GM23338 (cell line): ENCODE results near the gene ZBTB22. TPM values are rescaled to one million over a fixed set of nuclear protein-coding genes. Genes with fewer than 3 reads are reported as not detected.

Source experiments
- ATAC-seq: fragments of 200-7000 bp; cut with Tn5 transposase; 3 replicates; pipeline ENCODE4 v1.9.1; 2020
- DNase-seq: peaks from one replicate; pipeline ENCODE4 v3.0.0-alpha.2; 2015; ENCODE audit warnings: low spot score
- H2AFZ ChIP-seq: fragments of 200-600 bp; sonication (generic); 2 replicates; pipeline ENCODE4 v1.8.0; 2016; ENCODE audit warnings: antibody characterized with exemption, mild to moderate bottlenecking, moderate library complexity
- H3F3A ChIP-seq: fragments of 200-600 bp; sonication (generic); replicated peaks from 2 replicates; pipeline ENCODE4 v1.8.0; 2017; ENCODE audit warnings: antibody characterized with exemption, mixed run types, low read depth
- H3K27ac ChIP-seq: fragments of 200-600 bp; sonication (generic); 2 replicates; pipeline ENCODE4 v1.6.1; 2016; ENCODE audit warnings: low read depth
- H3K27me3 ChIP-seq: fragments of 200-600 bp; sonication (generic); 2 replicates; pipeline ENCODE4 v1.8.0; 2016; ENCODE audit warnings: mild to moderate bottlenecking, mixed run types, moderate library complexity; ENCODE audit not compliant: insufficient read depth
- H3K36me3 ChIP-seq: fragments of 200-600 bp; sonication (generic); 2 replicates; pipeline ENCODE4 v1.8.0; 2016; ENCODE audit warnings: mild to moderate bottlenecking; ENCODE audit not compliant: insufficient read depth
- H3K4me1 ChIP-seq: fragments of 200-600 bp; sonication (generic); 2 replicates; pipeline ENCODE4 v1.8.0; 2016; ENCODE audit warnings: mild to moderate bottlenecking, moderate library complexity; ENCODE audit not compliant: insufficient read depth
- H3K4me2 ChIP-seq: fragments of 200-600 bp; sonication (generic); 2 replicates; pipeline ENCODE4 v1.7.1; 2017; ENCODE audit warnings: mixed run types
- H3K4me3 ChIP-seq: fragments of 200-600 bp; sonication (generic); 2 replicates; pipeline ENCODE4 v1.6.1; 2016; ENCODE audit warnings: mixed run types
- H3K79me2 ChIP-seq: fragments of 200-600 bp; sonication (generic); replicated peaks from 2 replicates; pipeline ENCODE4 v1.8.0; 2017; ENCODE audit warnings: mild to moderate bottlenecking; ENCODE audit not compliant: insufficient read depth
- H3K9me2 ChIP-seq: fragments of 200-600 bp; sonication (generic); 2 replicates; pipeline ENCODE4 v1.8.0; 2017; ENCODE audit not compliant: insufficient read depth
- H4K20me1 ChIP-seq: fragments of 200-600 bp; sonication (generic); replicated peaks from 2 replicates; pipeline ENCODE4 v1.8.0; 2017; ENCODE audit warnings: mild to moderate bottlenecking; ENCODE audit not compliant: insufficient read depth
- H3K27ac Mint-ChIP-seq: 2 replicates; pipeline ENCODE4 v1.8.0; 2020; ENCODE audit warnings: inconsistent platforms, mild to moderate bottlenecking, moderate library complexity, mixed read lengths
- H3K27me3 Mint-ChIP-seq: 3 replicates; pipeline ENCODE4 v1.8.0; 2022; ENCODE audit warnings: low read depth, mild to moderate bottlenecking, moderate library complexity, mixed read lengths, inconsistent platforms; ENCODE audit not compliant: insufficient read depth, poor library complexity
- H3K36me3 Mint-ChIP-seq: 3 replicates; pipeline ENCODE4 v1.8.0; 2021; ENCODE audit warnings: low read depth, mild to moderate bottlenecking, inconsistent platforms, moderate library complexity, mixed read lengths
- H3K4me1 Mint-ChIP-seq: 3 replicates; pipeline ENCODE4 v1.8.0; 2020; ENCODE audit warnings: mild to moderate bottlenecking, inconsistent platforms, mixed read lengths
- H3K4me3 Mint-ChIP-seq: 3 replicates; pipeline ENCODE4 v1.8.0; 2021; ENCODE audit warnings: moderate library complexity, mild to moderate bottlenecking, inconsistent platforms, mixed read lengths
- H3K9me3 Mint-ChIP-seq: 3 replicates; pipeline ENCODE4 v1.8.0; 2020; ENCODE audit warnings: moderate library complexity, mild to moderate bottlenecking, inconsistent platforms, mixed read lengths
- EZH2phosphoT487 ChIP-seq: fragments of 200-600 bp; sonication (generic); IDR thresholded peaks from one replicate; pipeline ENCODE4 v1.8.1; 2018; ENCODE audit warnings: antibody characterized with exemption; ENCODE audit not compliant: unreplicated experiment
- JUNB ChIP-seq: IDR thresholded peaks from one replicate; pipeline ENCODE4 v1.6.1; 2016; ENCODE audit warnings: antibody characterized with exemption; ENCODE audit not compliant: unreplicated experiment
- POLR2AphosphoS5 ChIP-seq: IDR thresholded peaks from 2 replicates; pipeline ENCODE4 v1.6.1; 2016; ENCODE audit warnings: antibody characterized with exemption, low read depth
- STAT1 ChIP-seq: IDR thresholded peaks from one replicate; pipeline ENCODE4 v1.6.1; 2016; ENCODE audit warnings: antibody characterized with exemption; ENCODE audit not compliant: unreplicated experiment
- microRNA-seq: library from miRNA; unstranded; fragments of <30 nt; microRNA quantifications from one replicate; pipeline ENCODE4, GENCODE V29; 2017
- polyA plus RNA-seq: library from polyadenylated mRNA; unstranded; fragments of >200 nt; fragmentation: Nextera tagmentation; extraction: Ambion mirVana; gene quantifications from 2 replicates; pipeline ENCODE4 v1.2.1, GENCODE V29; 2016
- total RNA-seq: library from RNA; depleted of rRNA; stranded (reverse); fragments of >200 nt; shearing (Covaris generic); gene quantifications from 2 replicates; pipeline ENCODE4 v1.2.3, GENCODE V29; 2014; rRNA removed
- TF ChIP-seq, protein P1 (sequence below), 2 experiments: fragments of 200-600 bp in 1 of 2; sonication (generic) in 1 of 2; conservative IDR thresholded peaks; 2 replicates each; pipeline versions ENCODE4 v1.5.1 to v1.6.1; 2016 to 2017; ENCODE audit warnings: antibody characterized with exemption in 2 of 2, low read depth in 2 of 2, mild to moderate bottlenecking in 2 of 2, moderate library complexity in 1 of 2
- TF ChIP-seq, protein P2 (sequence below): fragments of 250-450 bp; sonication (Bioruptor Pico); IDR thresholded peaks from 2 replicates; pipeline ENCODE4 v1.5.0; 2020; ENCODE audit warnings: mild to moderate bottlenecking, moderate library complexity

ZBTB22 gene
- total and polyA plus RNA-seq, 2 experiments from 2014 or later: 3.9 to 7.7 TPM

- Mint-ChIP-seq H3K27ac (peak overlapping the region; percentile 100), H3K27me3 (peaks cover 28% of the 10 kb centered on the region), H3K36me3 (peaks cover 73% of the 10 kb centered on the region), H3K9me3 (peaks cover 6% of the 10 kb centered on the region; the same call in 1 of the 3 replicates), H3K4me1 (peaks cover 30% of the 10 kb centered on the region), H3K4me3 (peak overlapping the region; percentile 97)
- Histone ChIP-seq H3K36me3 (peaks cover 48% of the 10 kb centered on the region), H3K27ac (peak overlapping the region; percentile 84), H3K4me1 (peaks cover 36% of the 10 kb centered on the region), H2AFZ (peak overlapping the region; percentile 84), H4K20me1 (peaks cover 36% of the 10 kb centered on the region), H3K9me2 (no peaks in the 10 kb centered on the region), H3K4me3 (peak overlapping the region; percentile 99), H3F3A (peaks cover 46% of the 10 kb centered on the region), H3K4me2 (peak overlapping the region; percentile 84), H3K27me3 (no peaks in the 10 kb centered on the region), H3K79me2 (peaks cover 53% of the 10 kb centered on the region)
- DNase-seq: no peak
- TF ChIP-seq EZH2phosphoT487: no peak
- TF ChIP-seq STAT1: no peak
- no peak for TF ChIP-seq JUNB
- TF ChIP-seq, protein P1, sequence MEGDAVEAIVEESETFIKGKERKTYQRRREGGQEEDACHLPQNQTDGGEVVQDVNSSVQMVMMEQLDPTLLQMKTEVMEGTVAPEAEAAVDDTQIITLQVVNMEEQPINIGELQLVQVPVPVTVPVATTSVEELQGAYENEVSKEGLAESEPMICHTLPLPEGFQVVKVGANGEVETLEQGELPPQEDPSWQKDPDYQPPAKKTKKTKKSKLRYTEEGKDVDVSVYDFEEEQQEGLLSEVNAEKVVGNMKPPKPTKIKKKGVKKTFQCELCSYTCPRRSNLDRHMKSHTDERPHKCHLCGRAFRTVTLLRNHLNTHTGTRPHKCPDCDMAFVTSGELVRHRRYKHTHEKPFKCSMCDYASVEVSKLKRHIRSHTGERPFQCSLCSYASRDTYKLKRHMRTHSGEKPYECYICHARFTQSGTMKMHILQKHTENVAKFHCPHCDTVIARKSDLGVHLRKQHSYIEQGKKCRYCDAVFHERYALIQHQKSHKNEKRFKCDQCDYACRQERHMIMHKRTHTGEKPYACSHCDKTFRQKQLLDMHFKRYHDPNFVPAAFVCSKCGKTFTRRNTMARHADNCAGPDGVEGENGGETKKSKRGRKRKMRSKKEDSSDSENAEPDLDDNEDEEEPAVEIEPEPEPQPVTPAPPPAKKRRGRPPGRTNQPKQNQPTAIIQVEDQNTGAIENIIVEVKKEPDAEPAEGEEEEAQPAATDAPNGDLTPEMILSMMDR (conservative IDR thresholded peaks at IDR 0.05; ENCODE audit: low read depth in 2 of 2): 0 out of 4 replicates have a peak, but pooled peaks of 1 of the 2 experiments have one; percentile 23
- TF ChIP-seq POLR2AphosphoS5: no peak
- TF ChIP-seq, protein P2, sequence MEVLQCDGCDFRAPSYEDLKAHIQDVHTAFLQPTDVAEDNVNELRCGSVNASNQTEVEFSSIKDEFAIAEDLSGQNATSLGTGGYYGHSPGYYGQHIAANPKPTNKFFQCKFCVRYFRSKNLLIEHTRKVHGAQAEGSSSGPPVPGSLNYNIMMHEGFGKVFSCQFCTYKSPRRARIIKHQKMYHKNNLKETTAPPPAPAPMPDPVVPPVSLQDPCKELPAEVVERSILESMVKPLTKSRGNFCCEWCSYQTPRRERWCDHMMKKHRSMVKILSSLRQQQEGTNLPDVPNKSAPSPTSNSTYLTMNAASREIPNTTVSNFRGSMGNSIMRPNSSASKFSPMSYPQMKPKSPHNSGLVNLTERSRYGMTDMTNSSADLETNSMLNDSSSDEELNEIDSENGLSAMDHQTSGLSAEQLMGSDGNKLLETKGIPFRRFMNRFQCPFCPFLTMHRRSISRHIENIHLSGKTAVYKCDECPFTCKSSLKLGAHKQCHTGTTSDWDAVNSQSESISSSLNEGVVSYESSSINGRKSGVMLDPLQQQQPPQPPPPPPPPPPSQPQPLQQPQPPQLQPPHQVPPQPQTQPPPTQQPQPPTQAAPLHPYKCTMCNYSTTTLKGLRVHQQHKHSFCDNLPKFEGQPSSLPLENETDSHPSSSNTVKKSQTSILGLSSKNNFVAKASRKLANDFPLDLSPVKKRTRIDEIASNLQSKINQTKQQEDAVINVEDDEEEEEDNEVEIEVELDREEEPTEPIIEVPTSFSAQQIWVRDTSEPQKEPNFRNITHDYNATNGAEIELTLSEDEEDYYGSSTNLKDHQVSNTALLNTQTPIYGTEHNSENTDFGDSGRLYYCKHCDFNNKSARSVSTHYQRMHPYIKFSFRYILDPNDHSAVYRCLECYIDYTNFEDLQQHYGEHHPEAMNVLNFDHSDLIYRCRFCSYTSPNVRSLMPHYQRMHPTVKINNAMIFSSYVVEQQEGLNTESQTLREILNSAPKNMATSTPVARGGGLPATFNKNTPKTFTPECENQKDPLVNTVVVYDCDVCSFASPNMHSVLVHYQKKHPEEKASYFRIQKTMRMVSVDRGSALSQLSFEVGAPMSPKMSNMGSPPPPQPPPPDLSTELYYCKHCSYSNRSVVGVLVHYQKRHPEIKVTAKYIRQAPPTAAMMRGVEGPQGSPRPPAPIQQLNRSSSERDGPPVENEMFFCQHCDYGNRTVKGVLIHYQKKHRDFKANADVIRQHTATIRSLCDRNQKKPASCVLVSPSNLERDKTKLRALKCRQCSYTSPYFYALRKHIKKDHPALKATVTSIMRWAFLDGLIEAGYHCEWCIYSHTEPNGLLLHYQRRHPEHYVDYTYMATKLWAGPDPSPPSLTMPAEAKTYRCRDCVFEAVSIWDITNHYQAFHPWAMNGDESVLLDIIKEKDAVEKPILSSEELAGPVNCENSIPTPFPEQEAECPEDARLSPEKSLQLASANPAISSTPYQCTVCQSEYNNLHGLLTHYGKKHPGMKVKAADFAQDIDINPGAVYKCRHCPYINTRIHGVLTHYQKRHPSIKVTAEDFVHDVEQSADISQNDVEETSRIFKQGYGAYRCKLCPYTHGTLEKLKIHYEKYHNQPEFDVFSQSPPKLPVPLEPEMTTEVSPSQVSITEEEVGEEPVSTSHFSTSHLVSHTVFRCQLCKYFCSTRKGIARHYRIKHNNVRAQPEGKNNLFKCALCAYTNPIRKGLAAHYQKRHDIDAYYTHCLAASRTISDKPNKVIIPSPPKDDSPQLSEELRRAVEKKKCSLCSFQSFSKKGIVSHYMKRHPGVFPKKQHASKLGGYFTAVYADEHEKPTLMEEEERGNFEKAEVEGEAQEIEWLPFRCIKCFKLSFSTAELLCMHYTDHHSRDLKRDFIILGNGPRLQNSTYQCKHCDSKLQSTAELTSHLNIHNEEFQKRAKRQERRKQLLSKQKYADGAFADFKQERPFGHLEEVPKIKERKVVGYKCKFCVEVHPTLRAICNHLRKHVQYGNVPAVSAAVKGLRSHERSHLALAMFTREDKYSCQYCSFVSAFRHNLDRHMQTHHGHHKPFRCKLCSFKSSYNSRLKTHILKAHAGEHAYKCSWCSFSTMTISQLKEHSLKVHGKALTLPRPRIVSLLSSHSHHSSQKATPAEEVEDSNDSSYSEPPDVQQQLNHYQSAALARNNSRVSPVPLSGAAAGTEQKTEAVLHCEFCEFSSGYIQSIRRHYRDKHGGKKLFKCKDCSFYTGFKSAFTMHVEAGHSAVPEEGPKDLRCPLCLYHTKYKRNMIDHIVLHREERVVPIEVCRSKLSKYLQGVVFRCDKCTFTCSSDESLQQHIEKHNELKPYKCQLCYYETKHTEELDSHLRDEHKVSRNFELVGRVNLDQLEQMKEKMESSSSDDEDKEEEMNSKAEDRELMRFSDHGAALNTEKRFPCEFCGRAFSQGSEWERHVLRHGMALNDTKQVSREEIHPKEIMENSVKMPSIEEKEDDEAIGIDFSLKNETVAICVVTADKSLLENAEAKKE (CRISPR knock-in tag): no peak
- ATAC-seq: peak; percentile 30
Observed at GRCh38 chr6:33271117-33271467, 46.5 kb downstream of the ZBTB22 start.

Small RNA genes within 50 kb of the gene (microRNA-seq; reads per million reads assigned to microRNA genes)
- gene MIR6834 (not detected), gene MIR6873 (not detected)

Other genes starting within 250 kb of the ZBTB22 start
- 6.6 and 6.9 TPM in 2 replicates for gene HLA-DPA1, start 244.1 kb downstream of the ZBTB22 start, total RNA-seq
- gene HLA-DPA1, start 244.1 kb downstream of the ZBTB22 start, polyA plus RNA-seq: 3.9 and 4.1 TPM in 2 replicates
- gene HLA-DPB1, start 241.8 kb downstream of the ZBTB22 start, total RNA-seq: 32.1 and 37.6 TPM in 2 replicates
- gene HLA-DPB1, start 241.8 kb downstream of the ZBTB22 start, polyA plus RNA-seq: 19.8 and 22.0 TPM in 2 replicates
- gene COL11A2, start 125.3 kb downstream of the ZBTB22 start, total RNA-seq: 1.3 and 2.7 TPM in 2 replicates
- 1.6 and 2.2 TPM in 2 replicates for gene COL11A2, start 125.3 kb downstream of the ZBTB22 start, polyA plus RNA-seq
- gene RXRB, start 117.1 kb downstream of the ZBTB22 start, total RNA-seq: 11.3 and 11.6 TPM in 2 replicates
- gene RXRB, start 117.1 kb downstream of the ZBTB22 start, polyA plus RNA-seq: 6.7 and 6.9 TPM in 2 replicates
- 75.9 and 79.9 TPM in 2 replicates for gene SLC39A7, start 116.9 kb downstream of the ZBTB22 start, total RNA-seq
- 9.0 and 9.2 TPM in 2 replicates for gene SLC39A7, start 116.9 kb downstream of the ZBTB22 start, polyA plus RNA-seq
- gene HSD17B8, start 113.1 kb downstream of the ZBTB22 start, total RNA-seq: 8.9 and 16.0 TPM in 2 replicates
- gene HSD17B8, start 113.1 kb downstream of the ZBTB22 start, polyA plus RNA-seq: 4.3 and 5.6 TPM in 2 replicates
- gene RING1, start 109.2 kb downstream of the ZBTB22 start, total RNA-seq: 8.0 and 16.0 TPM in 2 replicates
- gene RING1, start 109.2 kb downstream of the ZBTB22 start, polyA plus RNA-seq: 6.4 and 8.3 TPM in 2 replicates
- 25.0 and 31.1 TPM in 2 replicates for gene VPS52, start 45.9 kb downstream of the ZBTB22 start, total RNA-seq
- gene VPS52, start 45.9 kb downstream of the ZBTB22 start, polyA plus RNA-seq: 20.6 and 27.9 TPM in 2 replicates
- 2,133 and 2,664 TPM in 2 replicates for gene RPS18, start 45.7 kb downstream of the ZBTB22 start, total RNA-seq
- 4,776 and 5,223 TPM in 2 replicates for gene RPS18, start 45.7 kb downstream of the ZBTB22 start, polyA plus RNA-seq
- gene B3GALT4, start 40.6 kb downstream of the ZBTB22 start, total RNA-seq: 1.0 and 2.3 TPM in 2 replicates
- gene B3GALT4, start 40.6 kb downstream of the ZBTB22 start, polyA plus RNA-seq: 1.3 and 1.8 TPM in 2 replicates
- gene WDR46, start 28.5 kb downstream of the ZBTB22 start, total RNA-seq: 104 and 106 TPM in 2 replicates
- gene WDR46, start 28.5 kb downstream of the ZBTB22 start, polyA plus RNA-seq: 63.9 and 71.4 TPM in 2 replicates
- 62.2 and 80.4 TPM in 2 replicates for gene PFDN6, start 28.1 kb downstream of the ZBTB22 start, total RNA-seq
- gene PFDN6, start 28.1 kb downstream of the ZBTB22 start, polyA plus RNA-seq: 54.0 and 56.1 TPM in 2 replicates
- 44.9 and 52.2 TPM in 2 replicates for gene RGL2, start 18.8 kb downstream of the ZBTB22 start, total RNA-seq
- gene RGL2, start 18.8 kb downstream of the ZBTB22 start, polyA plus RNA-seq: 28.0 and 31.7 TPM in 2 replicates
- gene TAPBP, start 3.7 kb downstream of the ZBTB22 start, total RNA-seq: 29.1 and 37.5 TPM in 2 replicates
- gene TAPBP, start 3.7 kb downstream of the ZBTB22 start, polyA plus RNA-seq: 18.1 and 19.9 TPM in 2 replicates
- gene DAXX, start 5.2 kb upstream of the ZBTB22 start, total RNA-seq: 73.2 and 107 TPM in 2 replicates
- 67.4 and 71.0 TPM in 2 replicates for gene DAXX, start 5.2 kb upstream of the ZBTB22 start, polyA plus RNA-seq
- 61.7 and 64.4 TPM in 2 replicates for gene KIFC1, start 74.1 kb upstream of the ZBTB22 start, total RNA-seq
- gene KIFC1, start 74.1 kb upstream of the ZBTB22 start, polyA plus RNA-seq: 10.1 and 10.3 TPM in 2 replicates
- 33.2 and 46.7 TPM in 2 replicates for gene PHF1, start 93.3 kb upstream of the ZBTB22 start, total RNA-seq
- gene PHF1, start 93.3 kb upstream of the ZBTB22 start, polyA plus RNA-seq: 29.4 and 31.4 TPM in 2 replicates
- 193 and 207 TPM in 2 replicates for gene CUTA, start 100.4 kb upstream of the ZBTB22 start, total RNA-seq
- 421 and 426 TPM in 2 replicates for gene CUTA, start 100.4 kb upstream of the ZBTB22 start, polyA plus RNA-seq
- 36.9 and 45.0 TPM in 2 replicates for gene SYNGAP1, start 102.3 kb upstream of the ZBTB22 start, total RNA-seq
- 12.9 and 13.9 TPM in 2 replicates for gene SYNGAP1, start 102.3 kb upstream of the ZBTB22 start, polyA plus RNA-seq
- gene ZBTB9, start 136.8 kb upstream of the ZBTB22 start, total RNA-seq: 17.9 and 25.2 TPM in 2 replicates
- gene ZBTB9, start 136.8 kb upstream of the ZBTB22 start, polyA plus RNA-seq: 13.5 and 13.6 TPM in 2 replicates